Thyroid gland (tissue), 4 donors: ENCODE results near the gene MAP4K1. TPM values are rescaled to one million over a fixed set of nuclear protein-coding genes. Genes with fewer than 3 reads are reported as not detected.
A peak's percentile ranks its signal among the peaks of the same experiment; 100 is the strongest.
"Not testable (repeated sequence)": the region's sequence is repeated elsewhere in the genome, so short reads cannot be mapped to it uniquely, and the experiment has no call there.

Experiments used
- DNase-seq, 2 donors: peaks; one replicate each; pipeline ENCODE4 v3.0.0-alpha.2; 2019
- H3K27ac ChIP-seq, 3 donors: fragments of 200-600 bp; sonication (generic); 1 replicate in 2 of 3; 2 replicates in 1 of 3; pipeline ENCODE4 v1.5.1; 2016 to 2019; ENCODE audit warnings: mild to moderate bottlenecking in 1 of 3, moderate library complexity in 1 of 3
- H3K27me3 ChIP-seq: fragments of 200-600 bp; sonication (generic); one replicate; pipeline ENCODE4 v1.5.1; 2019
- H3K36me3 ChIP-seq, 2 donors: fragments of 200-600 bp; sonication (generic); one replicate each; pipeline ENCODE4 v1.5.1; 2016 to 2019
- H3K4me1 ChIP-seq, 2 donors: fragments of 200-600 bp; sonication (generic); one replicate each; pipeline ENCODE4 v1.5.1; 2017 to 2019
- H3K4me3 ChIP-seq, 3 donors: fragments of 200-600 bp; sonication (generic); replicated peaks in 1 of 3; 1 replicate in 2 of 3; 2 replicates in 1 of 3; pipeline ENCODE4 v1.5.1; 2016; ENCODE audit warnings: mild to moderate bottlenecking in 1 of 3
- H3K9me3 ChIP-seq: fragments of 200-600 bp; sonication (generic); one replicate; pipeline ENCODE4 v1.5.1; 2017
- POLR2A ChIP-seq, 2 donors: fragments of 450-650 bp; IDR thresholded peaks; one replicate each; pipeline ENCODE4 v1.6.1; 2017; ENCODE audit warnings: antibody characterized with exemption in 2 of 2, mild to moderate bottlenecking in 2 of 2, moderate library complexity in 1 of 2
- WGBS, 2 donors: methylation state at CpG; one replicate each; pipeline ENCODE4 v1.1.5; 2017; 5-methylcytosine and 5-hydroxymethylcytosine counted together
- intact Hi-C: fragments of 100-400 bp; cut with DNase I; formaldehyde crosslinking; loops from one replicate; pipeline ENCODE4 v1.15.1; 2023
- total RNA-seq, 4 donors: library from RNA; depleted of rRNA; stranded (reverse); fragments of >200 nt; gene quantifications; one replicate each; pipeline ENCODE4 v1.2.3, GENCODE V29; 2016
- TF ChIP-seq, protein P1 (sequence below), 6 experiments: fragments of 200-600 bp in 3 of 6; fragments of 450-650 bp in 3 of 6; sonication (generic) in 3 of 6; IDR thresholded peaks; one replicate each; pipeline ENCODE4 v1.5.1; 2016 to 2019; ENCODE audit warnings: antibody characterized with exemption in 6 of 6, mild to moderate bottlenecking in 2 of 6, inconsistent platforms in 1 of 6, moderate library complexity in 1 of 6

Gene MAP4K1
- total RNA-seq, 4 donors from 2014 or later = 0.83 to 9.7 (median 2.2) TPM

DNA sequence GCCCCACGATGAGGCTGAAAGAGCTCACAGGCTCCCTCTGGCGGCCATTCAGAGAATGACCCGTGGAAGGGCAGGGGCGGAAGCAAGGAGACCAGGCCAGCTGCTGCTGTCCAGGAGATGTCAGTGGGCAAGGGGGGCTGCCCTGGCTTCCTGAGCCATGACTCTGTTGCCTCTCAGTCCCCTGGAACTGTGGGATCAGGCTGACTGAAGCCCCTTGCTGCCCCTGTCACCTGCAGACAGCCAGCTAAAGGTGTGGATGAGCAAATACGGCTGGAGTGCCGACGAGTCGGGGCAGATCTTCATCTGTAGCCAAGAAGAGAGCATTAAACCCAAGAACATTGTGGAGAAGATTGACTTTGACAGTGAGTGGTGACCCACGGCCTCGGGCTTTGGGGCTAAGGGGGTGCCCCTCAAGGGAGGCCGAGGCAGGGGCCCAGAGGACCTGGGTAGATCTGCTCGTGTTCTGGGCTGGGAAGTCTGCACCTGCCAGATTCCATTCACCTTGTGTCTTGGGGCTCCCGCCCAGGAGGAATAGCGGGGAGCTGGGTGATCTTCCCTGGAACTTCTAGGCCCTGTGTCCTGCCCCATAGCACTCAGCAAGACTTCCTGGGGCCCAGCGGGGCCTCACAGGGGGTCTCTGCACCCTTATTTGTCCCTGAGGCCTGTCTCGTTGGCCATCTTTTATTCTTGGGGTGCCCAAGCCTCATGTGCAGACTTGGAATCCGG, 17.2 kb upstream of the MAP4K1 start:
- TF ChIP-seq POLR2A (IDR thresholded peaks at IDR 0.05) = no peak
- TF ChIP-seq, protein P1, sequence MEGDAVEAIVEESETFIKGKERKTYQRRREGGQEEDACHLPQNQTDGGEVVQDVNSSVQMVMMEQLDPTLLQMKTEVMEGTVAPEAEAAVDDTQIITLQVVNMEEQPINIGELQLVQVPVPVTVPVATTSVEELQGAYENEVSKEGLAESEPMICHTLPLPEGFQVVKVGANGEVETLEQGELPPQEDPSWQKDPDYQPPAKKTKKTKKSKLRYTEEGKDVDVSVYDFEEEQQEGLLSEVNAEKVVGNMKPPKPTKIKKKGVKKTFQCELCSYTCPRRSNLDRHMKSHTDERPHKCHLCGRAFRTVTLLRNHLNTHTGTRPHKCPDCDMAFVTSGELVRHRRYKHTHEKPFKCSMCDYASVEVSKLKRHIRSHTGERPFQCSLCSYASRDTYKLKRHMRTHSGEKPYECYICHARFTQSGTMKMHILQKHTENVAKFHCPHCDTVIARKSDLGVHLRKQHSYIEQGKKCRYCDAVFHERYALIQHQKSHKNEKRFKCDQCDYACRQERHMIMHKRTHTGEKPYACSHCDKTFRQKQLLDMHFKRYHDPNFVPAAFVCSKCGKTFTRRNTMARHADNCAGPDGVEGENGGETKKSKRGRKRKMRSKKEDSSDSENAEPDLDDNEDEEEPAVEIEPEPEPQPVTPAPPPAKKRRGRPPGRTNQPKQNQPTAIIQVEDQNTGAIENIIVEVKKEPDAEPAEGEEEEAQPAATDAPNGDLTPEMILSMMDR (IDR thresholded peaks at IDR 0.05) = peak; percentile 75 to 95 (median 90)
- peaks cover 12 to 22% of the 10 kb centered on the region in 2 donors for H3K36me3 ChIP-seq
- peaks cover 0 to 10% of the 10 kb centered on the region in 2 donors for H3K4me1 ChIP-seq
- 65 to 73% methylated on average over 15 to 17 of the region's 17 CpGs for WGBS, 2 donors
- H3K4me3 ChIP-seq = no peak overlapping the region
- H3K9me3 ChIP-seq = no peaks in the 10 kb centered on the region
- H3K27ac ChIP-seq = peak overlapping the region in 1 of 3 donors; percentile 21
- intact Hi-C loops = loop anchor here (2.0 to 10.0 kb wide), 3 partner anchors 90 to 290 kb away; partner anchors contain the start of gene FAM98C
- peak; percentile 63 to 73 for DNase-seq
- H3K27me3 ChIP-seq = no peaks in the 10 kb centered on the region

DNA sequence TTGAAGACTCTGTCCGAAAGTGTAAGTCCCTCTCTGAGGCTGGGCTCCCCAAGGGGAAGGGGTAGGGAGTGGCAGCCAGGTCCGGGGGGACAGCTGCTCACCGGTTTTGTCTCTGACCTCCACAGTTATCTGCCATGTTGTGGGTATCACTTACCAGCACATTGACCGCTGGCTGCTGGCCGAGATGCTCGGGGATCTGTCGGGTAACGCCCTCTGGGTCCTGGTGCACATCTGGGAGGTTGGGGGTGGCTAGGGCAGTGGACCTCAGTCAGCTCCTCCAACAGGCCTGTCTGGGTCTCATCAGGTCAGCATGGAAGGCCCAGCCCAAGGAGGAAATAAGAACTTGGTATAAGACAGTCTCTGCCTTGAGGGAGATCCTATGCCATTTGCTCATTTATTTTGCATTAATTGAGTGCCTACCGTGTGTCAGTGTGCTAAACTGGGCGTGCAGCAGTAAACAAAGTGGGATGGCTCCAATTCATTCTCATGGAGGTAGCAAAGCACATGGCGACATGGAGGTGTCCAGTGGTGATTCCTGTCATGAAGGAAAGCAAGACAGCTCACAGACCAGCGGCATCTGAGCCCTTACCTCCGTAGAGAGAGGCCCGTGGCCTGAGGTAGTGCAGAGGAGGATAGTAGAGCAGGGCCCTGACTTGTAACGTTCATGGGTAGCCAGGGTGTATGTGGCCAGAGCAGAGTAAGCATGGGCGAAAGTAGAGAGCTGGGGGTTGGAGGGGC, 14.9 kb upstream of the MAP4K1 start:
- Histone ChIP-seq H3K4me1 (peaks cover 0 to 10% of the 10 kb centered on the region in 2 donors), H3K4me3 (no peak overlapping the region), H3K27ac (no peak overlapping the region), H3K36me3 (peaks cover 28 to 35% of the 10 kb centered on the region in 2 donors), H3K27me3 (no peaks in the 10 kb centered on the region), H3K9me3 (no peaks in the 10 kb centered on the region)
- TF ChIP-seq, protein P1 (IDR thresholded peaks at IDR 0.05) = no peak
- TF ChIP-seq POLR2A (IDR thresholded peaks at IDR 0.05) = no peak
- DNase-seq = no peak
- WGBS, 2 donors = 91 to 95% methylated on average over 16 of the region's 16 CpGs
- intact Hi-C loops = loop anchor here (10.0 kb wide), 2 partner anchors 88 to 292 kb away; no protein-coding TSS in a partner anchor

DNA sequence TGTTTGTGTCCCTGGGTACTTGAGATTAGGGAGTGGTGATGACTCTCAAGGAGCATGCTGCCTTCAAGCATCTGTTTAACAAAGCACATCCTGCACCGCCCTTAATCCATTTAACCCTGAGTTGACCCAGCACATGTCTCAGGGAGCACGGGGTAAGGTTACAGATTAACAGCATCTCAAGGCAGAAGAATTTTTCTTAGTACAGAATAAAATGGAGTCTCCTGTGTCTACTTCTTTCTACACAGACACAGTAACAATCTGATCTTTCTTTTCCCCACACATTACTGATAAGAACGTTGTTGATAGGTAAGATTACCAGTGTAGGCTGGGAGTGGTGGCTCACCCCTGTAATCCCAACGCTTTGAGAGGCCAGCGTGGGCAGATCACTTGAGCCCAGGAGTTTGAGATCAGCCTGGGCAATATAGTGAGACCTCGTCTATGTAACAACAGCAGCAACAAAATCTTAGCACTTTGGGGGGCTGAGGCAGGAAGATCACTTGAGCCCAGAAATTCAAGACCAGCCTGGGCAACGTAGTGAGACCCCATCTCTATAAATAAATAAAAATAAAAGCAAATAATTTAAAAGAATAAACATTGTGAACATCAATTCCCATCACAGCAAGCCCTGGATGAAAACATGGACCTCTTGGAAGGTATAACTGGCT, 14.2 kb upstream of the MAP4K1 start:
- not testable (repeated sequence) for H3K4me3 ChIP-seq, DNase-seq, H3K27ac ChIP-seq, H3K9me3 ChIP-seq, H3K27me3 ChIP-seq, H3K4me1 ChIP-seq
- intact Hi-C loops = loop anchor here (10.0 kb wide), 2 partner anchors 87 to 293 kb away; no protein-coding TSS in a partner anchor
- WGBS, 2 donors = 76 to 78% methylated on average over 7 of the region's 7 CpGs
- H3K36me3 ChIP-seq = peaks cover 35 to 40% of the 10 kb centered on the region in 2 donors

DNA sequence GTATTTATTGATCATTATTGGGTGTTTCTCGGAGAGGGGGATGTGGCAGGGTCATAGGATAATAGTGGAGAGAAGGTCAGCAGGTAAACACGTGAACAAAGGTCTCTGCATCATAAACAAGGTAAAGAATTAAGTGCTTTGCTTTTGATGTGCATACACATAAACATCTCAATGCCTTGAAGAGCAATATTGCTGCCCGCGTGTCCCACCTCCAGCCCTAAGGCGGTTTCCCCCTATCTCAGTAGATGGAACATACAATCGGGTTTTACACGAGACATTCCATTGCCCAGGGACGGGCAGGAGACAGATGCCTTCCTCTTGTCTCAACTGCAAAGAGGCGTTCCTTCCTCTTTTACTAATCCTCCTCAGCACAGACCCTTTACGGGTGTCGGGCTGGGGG, 13.5 kb upstream of the MAP4K1 start:
- intact Hi-C loops = loop anchor here (10.0 kb wide), 2 partner anchors 86 to 294 kb away; no protein-coding TSS in a partner anchor
- not testable (repeated sequence) for H3K4me1 ChIP-seq, H3K27ac ChIP-seq, DNase-seq, H3K9me3 ChIP-seq, H3K27me3 ChIP-seq, H3K4me3 ChIP-seq
- peaks cover 42 to 46% of the 10 kb centered on the region in 2 donors for H3K36me3 ChIP-seq
- WGBS, 2 donors = 71 to 74% methylated on average over 11 of the region's 11 CpGs

DNA sequence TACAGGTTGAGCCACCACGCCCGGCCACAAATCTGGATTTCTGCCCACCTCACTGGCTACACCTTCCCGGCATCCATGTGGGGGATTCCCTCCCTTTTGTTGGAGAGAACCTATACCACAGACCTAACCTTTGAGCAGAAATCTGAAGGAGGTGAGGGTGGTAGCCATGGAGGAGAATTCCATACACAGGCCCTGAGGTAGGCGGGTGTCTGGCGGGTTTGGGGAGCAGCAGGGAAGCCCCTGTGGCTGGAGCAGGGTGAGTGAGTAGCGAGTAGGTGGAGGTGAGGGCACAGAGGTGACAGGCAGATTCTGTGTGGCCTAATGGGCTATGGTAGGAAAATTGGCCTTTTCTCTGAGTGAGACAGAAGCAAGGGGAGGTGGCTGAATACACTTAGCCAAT, 11.8 kb upstream of the MAP4K1 start:
- H3K27me3 ChIP-seq = no peaks in the 10 kb centered on the region
- H3K27ac ChIP-seq = no peak overlapping the region
- intact Hi-C loops = no loop called here
- 96 to 100% methylated on average over 6 of the region's 6 CpGs for WGBS, 2 donors
- TF ChIP-seq POLR2A (IDR thresholded peaks at IDR 0.05) = no peak
- TF ChIP-seq, protein P1 (IDR thresholded peaks at IDR 0.05) = no peak
- no peaks in the 10 kb centered on the region for H3K9me3 ChIP-seq
- H3K36me3 ChIP-seq = peaks cover 49 to 55% of the 10 kb centered on the region in 2 donors
- no peaks in the 10 kb centered on the region for H3K4me1 ChIP-seq
- H3K4me3 ChIP-seq = no peak overlapping the region
- no peak for DNase-seq
